BLaER1 treated with 17β-estradiol and CSF1 and Interleukin-3, amounts not matched to agents 10 nM and 100 nM (cell line): ENCODE measurements around the gene STX5.
A peak's percentile ranks its signal among the peaks of the same experiment; 100 is the strongest.
"Not testable (repeated sequence)": the region's sequence is repeated elsewhere in the genome, so short reads cannot be mapped to it uniquely, and the experiment has no call there.

ENCODE experiments used
- H3K27ac ChIP-seq, 11 experiments: shearing (Covaris generic); formaldehyde crosslinking; 2 replicates each; pipeline ENCODE4 v1.8.1; 2022
- H3K27me3 ChIP-seq, 11 experiments: shearing (Covaris generic); formaldehyde crosslinking; 2 replicates each; pipeline ENCODE4 v1.8.1; 2022
- H3K36me3 ChIP-seq, 11 experiments: shearing (Covaris generic); formaldehyde crosslinking; 2 replicates each; pipeline ENCODE4 v1.8.1; 2022
- H3K4me1 ChIP-seq, 10 experiments: shearing (Covaris generic); formaldehyde crosslinking; 2 replicates each; pipeline ENCODE4 v1.8.1; 2022
- H3K4me2 ChIP-seq, 11 experiments: shearing (Covaris generic); formaldehyde crosslinking; 2 replicates each; pipeline ENCODE4 v1.8.1; 2022
- H3K4me3 ChIP-seq, 10 experiments: shearing (Covaris generic); formaldehyde crosslinking; 2 replicates each; pipeline ENCODE4 v1.8.1; 2022
- H3K9ac ChIP-seq, 11 experiments: shearing (Covaris generic); formaldehyde crosslinking; 2 replicates each; pipeline ENCODE4 v1.8.1; 2022
- H3K9me3 ChIP-seq, 11 experiments: shearing (Covaris generic); formaldehyde crosslinking; replicated peaks in 1 of 11; 2 replicates each; pipeline ENCODE4 v1.8.1; 2022
- H4K20me1 ChIP-seq, 11 experiments: shearing (Covaris generic); formaldehyde crosslinking; 2 replicates each; pipeline ENCODE4 v1.8.1; 2022
- Cebpa-rat ChIP-seq, 11 experiments: shearing (Covaris generic); IDR thresholded peaks; 2 replicates each; pipeline ENCODE4 v1.8.1; 2022

STX5 gene

DNA sequence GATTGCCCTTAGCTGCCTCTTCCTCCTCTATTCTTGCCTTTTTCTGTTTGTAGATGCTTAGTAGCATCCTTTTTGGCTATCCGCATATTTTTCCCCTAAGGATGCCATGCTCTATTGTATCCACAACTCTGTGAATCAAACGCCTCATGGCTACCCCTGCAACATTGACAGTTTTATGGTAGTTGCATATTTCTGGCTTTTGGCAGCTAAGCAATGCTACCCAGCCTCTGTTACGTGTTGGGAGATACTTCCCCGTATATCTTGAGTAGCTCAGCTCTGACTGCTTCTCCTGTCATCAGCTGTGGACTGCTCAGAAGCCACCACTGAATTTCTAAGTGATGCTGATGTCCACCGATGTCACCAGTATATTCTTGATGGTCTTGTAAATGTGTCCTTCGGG, 33.8 kb upstream of the STX5 start:
- TF ChIP-seq Cebpa-rat (IDR thresholded peaks at IDR 0.05): no peak
- Histone ChIP-seq H3K27ac (no peak overlapping the region), H4K20me1 (peaks cover 0 to 43% (median 16%) of the 10 kb centered on the region in 11 experiments; a peak in 11 of 22 replicates), H3K4me1 (peaks cover 19 to 40% (median 28%) of the 10 kb centered on the region in 10 experiments), H3K36me3 (peaks cover 0 to 65% (median 28%) of the 10 kb centered on the region in 11 experiments; a peak in 12 of 22 replicates), H3K27me3 (no peaks in the 10 kb centered on the region), H3K9ac (peak overlapping the region in 1 of 11 experiments; percentile 5; a peak in 1 of 22 replicates), H3K4me2 (peak overlapping the region in 2 of 11 experiments; percentile 9 to 37; a peak in 2 of 22 replicates), H3K9me3 (no peaks in the 10 kb centered on the region), H3K4me3 (no peak overlapping the region)

DNA sequence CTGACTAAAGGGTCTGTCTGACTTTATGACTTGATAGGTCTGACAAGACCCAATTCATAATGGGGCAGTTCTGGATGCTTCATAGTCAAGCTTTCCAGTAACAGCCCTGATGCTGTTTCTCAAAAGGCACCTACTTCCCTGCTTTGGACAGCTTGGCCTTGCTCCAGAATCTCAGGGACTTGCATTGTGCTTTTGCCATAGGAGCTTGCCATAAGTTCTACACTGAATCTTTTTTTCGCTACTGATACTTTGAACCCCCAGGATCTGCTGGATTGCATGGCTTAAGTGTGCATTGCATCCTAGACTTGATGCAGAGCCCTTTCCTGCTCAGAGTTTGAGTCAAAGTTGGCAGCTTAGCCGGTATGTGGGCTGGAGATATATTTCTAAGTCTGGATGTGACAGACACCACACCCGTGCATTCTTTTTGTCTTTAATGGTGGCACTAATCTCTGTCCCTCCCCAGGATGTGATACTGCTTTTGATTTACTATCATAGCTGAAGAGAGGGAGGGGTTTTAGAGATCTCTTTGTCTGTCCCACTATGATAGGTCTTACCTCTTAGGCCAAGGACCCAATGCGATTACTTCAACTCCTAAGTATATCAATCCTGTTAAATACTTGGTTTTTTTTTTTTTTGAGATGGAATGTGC, 32.0 kb upstream of the STX5 start:
- Histone ChIP-seq H3K4me2 (0 out of 22 replicates have a peak overlapping the region, but pooled peaks of 1 of the 11 experiments have one; percentile 3), H3K9me3 (no peaks in the 10 kb centered on the region), H3K4me1 (peaks cover 23 to 50% (median 37%) of the 10 kb centered on the region in 10 experiments), H3K36me3 (peaks cover 0 to 54% (median 22%) of the 10 kb centered on the region in 11 experiments; a peak in 10 of 22 replicates), H3K9ac (peak overlapping the region in 5 of 11 experiments; percentile 3 to 38 (median 26); a peak in 3 of 22 replicates), H3K27me3 (no peaks in the 10 kb centered on the region), H3K4me3 (no peak overlapping the region), H3K27ac (no peak overlapping the region), H4K20me1 (peaks cover 0 to 43% (median 16%) of the 10 kb centered on the region in 11 experiments; a peak in 11 of 22 replicates)
- no peak for TF ChIP-seq Cebpa-rat (IDR thresholded peaks at IDR 0.05)

DNA sequence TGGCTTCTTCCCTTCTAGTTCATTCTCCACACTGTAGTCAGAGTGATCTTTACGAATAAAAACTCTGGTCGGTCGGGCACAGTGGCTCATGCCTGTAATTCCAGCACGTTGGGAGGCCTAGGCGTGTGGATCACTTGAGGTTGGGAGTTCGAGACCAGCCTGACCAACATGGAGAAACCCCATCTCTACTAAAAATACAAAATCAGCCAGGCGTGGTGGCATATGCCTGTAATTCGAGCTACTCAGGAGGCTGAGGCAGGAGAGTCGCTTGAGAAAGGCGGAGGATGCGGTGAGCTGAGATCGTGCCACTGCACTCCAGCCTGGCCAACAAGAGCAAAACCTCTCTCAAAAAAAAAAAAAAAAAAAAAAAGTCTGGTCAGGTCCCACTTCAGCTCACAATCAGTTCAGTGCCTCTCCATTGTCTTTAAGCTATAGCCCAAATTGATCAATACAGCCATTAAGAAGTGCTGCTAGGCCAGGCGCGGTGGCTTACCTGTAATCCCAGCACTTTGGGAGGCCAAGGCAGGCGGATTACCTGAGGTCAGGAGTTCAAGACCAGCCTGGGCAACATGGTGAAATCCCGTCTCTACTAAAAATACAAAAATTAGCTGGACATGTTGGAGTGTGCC, 29.8 kb upstream of the STX5 start:
- peaks cover 0 to 43% (median 16%) of the 10 kb centered on the region in 11 experiments; a peak in 11 of 22 replicates for H4K20me1 ChIP-seq
- peak overlapping the region in 9 of 11 experiments; percentile 0 to 57 (median 40); a peak in 13 of 22 replicates for H3K27ac ChIP-seq
- peaks cover 41 to 69% (median 56%) of the 10 kb centered on the region in 10 experiments for H3K4me1 ChIP-seq
- H3K27me3 ChIP-seq, H3K9me3 ChIP-seq, H3K4me3 ChIP-seq: not testable (repeated sequence)
- peak overlapping the region in 9 of 11 experiments; percentile 5 to 70 (median 56); a peak in 16 of 22 replicates for H3K4me2 ChIP-seq
- peak overlapping the region in 10 of 11 experiments; percentile 1 to 59 (median 50); a peak in 15 of 22 replicates for H3K9ac ChIP-seq
- peaks cover 0 to 41% (median 8%) of the 10 kb centered on the region in 11 experiments; a peak in 10 of 22 replicates for H3K36me3 ChIP-seq

GRCh38 chr11:62860835-62861563, 29.1 kb upstream of the STX5 start:
- Histone ChIP-seq H3K27ac (peak overlapping the region in 9 of 11 experiments; percentile 0 to 57 (median 40); a peak in 12 of 22 replicates), H3K4me2 (peak overlapping the region in 9 of 11 experiments; percentile 8 to 70 (median 56); a peak in 17 of 22 replicates), H3K9ac (peak overlapping the region; percentile 1 to 59 (median 50); a peak in 15 of 22 replicates), H3K27me3 (no peaks in the 10 kb centered on the region), H4K20me1 (peaks cover 0 to 36% (median 16%) of the 10 kb centered on the region in 11 experiments; a peak in 11 of 22 replicates), H3K4me3 (no peak overlapping the region), H3K9me3 (no peaks in the 10 kb centered on the region), H3K4me1 (peaks cover 42 to 70% (median 56%) of the 10 kb centered on the region in 10 experiments), H3K36me3 (peaks cover 0 to 35% (median 3%) of the 10 kb centered on the region in 11 experiments; a peak in 9 of 22 replicates)
- peak in 2 of 11 experiments; percentile 13 to 69; a peak in 2 of 22 replicates for TF ChIP-seq Cebpa-rat (IDR thresholded peaks at IDR 0.05)

GRCh38 chr11:62859281-62859703, 27.4 kb upstream of the STX5 start:
- not testable (repeated sequence) for H3K4me3 ChIP-seq
- H3K9ac ChIP-seq: peak overlapping the region in 7 of 11 experiments; percentile 3 to 45 (median 22); a peak in 7 of 22 replicates

GRCh38 chr11:62858201-62858600, 26.4 kb upstream of the STX5 start:
- peaks cover 46 to 68% (median 61%) of the 10 kb centered on the region in 10 experiments for H3K4me1 ChIP-seq
- H3K27ac ChIP-seq: peak overlapping the region in 6 of 11 experiments; percentile 3 to 98 (median 88); a peak in 7 of 22 replicates

More at GRCh38 chr11:62859281-62859703, 27.4 kb upstream of the STX5 start:
- not testable (repeated sequence) for H3K9me3 ChIP-seq, H3K27me3 ChIP-seq
- peak overlapping the region in 2 of 11 experiments; percentile 17 to 21; a peak in 3 of 22 replicates for H3K27ac ChIP-seq
- H3K4me1 ChIP-seq: peaks cover 35 to 62% (median 55%) of the 10 kb centered on the region in 10 experiments
- H3K4me2 ChIP-seq: peak overlapping the region in 7 of 11 experiments; percentile 5 to 52 (median 28); a peak in 5 of 22 replicates
- peaks cover 11 to 34% (median 23%) of the 10 kb centered on the region in 11 experiments; a peak in 20 of 22 replicates for H4K20me1 ChIP-seq
- peaks cover 7 to 36% (median 14%) of the 10 kb centered on the region in 11 experiments for H3K36me3 ChIP-seq

GRCh38 chr11:62857541-62857982, 25.7 kb upstream of the STX5 start:
- H3K4me2 ChIP-seq: peak overlapping the region; percentile 82 to 97 (median 92)
- peaks cover 52 to 69% (median 63%) of the 10 kb centered on the region in 10 experiments for H3K4me1 ChIP-seq
- TF ChIP-seq Cebpa-rat (IDR thresholded peaks at IDR 0.05): no peak
- no peaks in the 10 kb centered on the region for H3K27me3 ChIP-seq
- H3K27ac ChIP-seq: peak overlapping the region; percentile 3 to 98 (median 94); a peak in 18 of 22 replicates
- H3K4me3 ChIP-seq: peak overlapping the region; percentile 82 to 96 (median 89); a peak in 18 of 20 replicates
- H3K36me3 ChIP-seq: peaks cover 25 to 39% (median 27%) of the 10 kb centered on the region in 11 experiments
- H3K9me3 ChIP-seq: no peaks in the 10 kb centered on the region; a peak in 2 of 22 replicates
- peaks cover 26 to 40% (median 30%) of the 10 kb centered on the region in 11 experiments for H4K20me1 ChIP-seq
- peak overlapping the region in 10 of 11 experiments; percentile 86 to 99 (median 96); a peak in 17 of 22 replicates for H3K9ac ChIP-seq

More at GRCh38 chr11:62858201-62858600, 26.4 kb upstream of the STX5 start:
- peak overlapping the region in 8 of 10 experiments; percentile 84 to 96 (median 89); a peak in 9 of 20 replicates for H3K4me3 ChIP-seq
- peak overlapping the region in 10 of 11 experiments; percentile 42 to 98 (median 94); a peak in 16 of 22 replicates for H3K9ac ChIP-seq
- peaks cover 22 to 39% (median 27%) of the 10 kb centered on the region in 11 experiments for H4K20me1 ChIP-seq
- no peak for TF ChIP-seq Cebpa-rat (IDR thresholded peaks at IDR 0.05)
- H3K4me2 ChIP-seq: peak overlapping the region; percentile 82 to 97 (median 92)
- peaks cover 18 to 36% (median 21%) of the 10 kb centered on the region in 11 experiments for H3K36me3 ChIP-seq
- no peaks in the 10 kb centered on the region for H3K27me3 ChIP-seq
- H3K9me3 ChIP-seq: no peaks in the 10 kb centered on the region; a peak in 2 of 22 replicates
